Neuron (in vitro differentiated cells): ENCODE results near the gene MAGED1.

Experiments
- H2AFZ ChIP-seq: one replicate; pipeline ENCODE4 v1.6.1; 2013; ENCODE audit warnings: low read depth, mild to moderate bottlenecking, inconsistent platforms, low read length, moderate library complexity
- H3K27me3 ChIP-seq: one replicate; pipeline ENCODE4 v1.6.1; 2013; ENCODE audit warnings: low read length; ENCODE audit not compliant: insufficient read depth
- H3K36me3 ChIP-seq: one replicate; pipeline ENCODE4 v1.6.1; 2013; ENCODE audit warnings: low read length; ENCODE audit not compliant: insufficient read depth
- H3K4me1 ChIP-seq: one replicate; pipeline ENCODE4 v1.6.1; 2013; ENCODE audit warnings: low read length; ENCODE audit not compliant: insufficient read depth
- H3K4me3 ChIP-seq: 2 replicates; pipeline ENCODE4 v1.5.1; 2013; ENCODE audit warnings: mild to moderate bottlenecking, low read length, moderate library complexity
- H3K9me3 ChIP-seq: one replicate; pipeline ENCODE4 v1.6.1; 2013; ENCODE audit warnings: low read length

The MAGED1 gene

DNA sequence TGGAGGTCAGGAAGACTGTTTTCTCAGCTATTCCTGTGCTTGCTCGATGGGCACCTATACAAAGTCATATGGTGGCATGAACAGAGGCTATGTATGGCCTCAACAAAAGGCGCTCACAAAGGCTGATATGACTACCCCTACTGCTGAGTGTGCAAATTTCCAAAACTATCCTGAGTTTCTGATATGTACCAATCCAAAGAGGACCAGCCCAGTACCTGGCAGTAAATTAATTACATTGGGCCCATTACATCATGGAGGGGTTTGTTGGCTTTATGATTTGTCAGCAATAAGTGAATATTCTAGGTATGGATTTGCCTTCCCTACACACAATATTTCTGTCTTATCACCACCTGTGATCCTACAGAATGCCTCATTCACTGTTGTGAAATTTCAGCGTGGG is 12.3 kb downstream of the MAGED1 start:
- H3K9me3 ChIP-seq = no peaks in the 10 kb centered on the region
- no peaks in the 10 kb centered on the region for H3K4me1 ChIP-seq
- H3K36me3 ChIP-seq = peaks cover 21% of the 10 kb centered on the region
- H3K27me3 ChIP-seq = no peaks in the 10 kb centered on the region
- H2AFZ ChIP-seq = no peak overlapping the region
- H3K4me3 ChIP-seq = no peak overlapping the region

DNA sequence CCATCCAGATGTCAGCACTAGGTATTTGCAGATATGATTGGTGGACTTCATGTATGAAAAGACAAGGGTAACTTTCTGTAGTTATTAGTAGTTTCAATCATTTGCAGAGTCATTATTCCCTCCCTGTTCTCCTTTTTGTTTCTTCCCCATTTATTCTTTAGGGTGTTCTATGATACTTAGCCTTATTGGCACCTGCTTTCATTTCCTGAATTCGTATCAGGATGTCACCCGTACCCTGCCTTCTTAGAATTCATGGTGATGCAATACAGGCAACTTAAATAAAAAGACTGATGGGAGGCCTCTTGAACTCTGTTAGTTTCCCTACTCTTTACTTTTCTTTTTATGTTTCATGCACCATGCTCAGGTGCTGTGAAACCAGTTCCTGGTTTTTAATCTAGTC is 24.2 kb downstream of the MAGED1 start:
- no peaks in the 10 kb centered on the region for H3K36me3 ChIP-seq
- H2AFZ ChIP-seq = no peak overlapping the region
- no peak overlapping the region for H3K4me3 ChIP-seq
- peaks cover 7% of the 10 kb centered on the region for H3K27me3 ChIP-seq
- no peaks in the 10 kb centered on the region for H3K9me3 ChIP-seq
- no peaks in the 10 kb centered on the region for H3K4me1 ChIP-seq

DNA sequence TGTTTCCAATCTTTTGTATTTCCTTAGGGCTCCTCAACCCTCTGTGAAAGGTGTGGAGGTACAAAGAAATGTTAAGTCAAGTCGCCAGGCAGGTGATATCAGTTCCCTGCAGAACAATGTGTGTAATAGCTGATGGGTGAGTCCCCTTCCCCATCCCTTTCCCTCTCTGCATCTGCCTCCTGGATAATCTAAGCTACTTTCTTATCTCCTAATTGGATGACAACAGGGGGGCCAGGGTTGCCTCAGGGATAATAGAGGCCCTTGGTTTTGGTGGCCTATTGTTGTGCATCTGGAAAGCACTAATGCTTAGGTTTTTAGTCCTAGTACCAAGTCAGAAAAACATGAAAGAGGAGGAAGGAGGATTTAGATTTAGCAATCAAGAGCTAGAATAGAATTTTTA is 29.1 kb downstream of the MAGED1 start:
- Histone ChIP-seq H3K9me3 (no peaks in the 10 kb centered on the region), H3K4me1 (no peaks in the 10 kb centered on the region), H3K4me3 (no peak overlapping the region), H3K27me3 (peaks cover 4% of the 10 kb centered on the region), H2AFZ (no peak overlapping the region), H3K36me3 (no peaks in the 10 kb centered on the region)

DNA sequence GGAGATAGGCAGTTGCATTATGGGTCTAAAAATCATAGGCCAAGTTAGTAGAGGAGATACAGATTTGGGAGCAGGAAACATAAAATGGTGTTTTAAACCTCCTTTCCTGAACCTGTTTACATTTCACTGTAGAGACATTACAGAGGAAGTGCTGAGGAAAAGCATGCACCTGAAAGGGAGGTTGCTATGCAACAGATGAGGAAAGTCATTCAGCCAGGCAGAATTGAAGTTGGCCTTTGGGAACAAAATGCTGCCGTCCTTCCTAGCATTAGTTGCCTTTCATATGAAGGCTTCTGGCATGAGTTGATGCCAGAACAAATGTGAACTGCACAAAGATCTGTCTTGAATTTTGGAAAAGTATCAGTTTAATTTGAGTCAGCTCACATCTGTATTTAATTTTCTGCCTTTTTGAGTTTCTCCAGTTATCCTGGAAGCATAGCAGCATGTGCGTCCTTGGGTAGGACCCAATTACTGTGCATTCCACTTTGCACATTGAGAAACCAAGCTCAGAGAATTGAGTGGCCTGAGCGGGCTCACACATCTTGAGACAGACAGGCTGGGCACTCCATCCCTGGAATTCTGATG is 38.2 kb downstream of the MAGED1 start:
- Histone ChIP-seq H3K4me1 (no peaks in the 10 kb centered on the region), H3K9me3 (no peaks in the 10 kb centered on the region), H3K27me3 (no peaks in the 10 kb centered on the region), H2AFZ (no peak overlapping the region), H3K4me3 (no peak overlapping the region), H3K36me3 (no peaks in the 10 kb centered on the region)
